HG02623 (cell line): ENCODE measurements around the gene GXYLT2.

ENCODE experiments used
- ATAC-seq: cut with Tn5 transposase; IDR thresholded peaks from one replicate; pipeline ENCODE4 v1.9.1; 2021; ENCODE audit warnings: moderate library complexity; ENCODE audit not compliant: unreplicated experiment

GXYLT2 gene

GRCh38 chr3:72930754-72931153 is 42.9 kb downstream of the GXYLT2 start:
- ATAC-seq, result no peak

- no peak for ATAC-seq
These were observed 44.6 kb downstream of the GXYLT2 start for GRCh38 chr3:72932416-72932815.

- no peak for ATAC-seq
These were observed 50.8 kb downstream of the GXYLT2 start for GRCh38 chr3:72938471-72939265.

DNA sequence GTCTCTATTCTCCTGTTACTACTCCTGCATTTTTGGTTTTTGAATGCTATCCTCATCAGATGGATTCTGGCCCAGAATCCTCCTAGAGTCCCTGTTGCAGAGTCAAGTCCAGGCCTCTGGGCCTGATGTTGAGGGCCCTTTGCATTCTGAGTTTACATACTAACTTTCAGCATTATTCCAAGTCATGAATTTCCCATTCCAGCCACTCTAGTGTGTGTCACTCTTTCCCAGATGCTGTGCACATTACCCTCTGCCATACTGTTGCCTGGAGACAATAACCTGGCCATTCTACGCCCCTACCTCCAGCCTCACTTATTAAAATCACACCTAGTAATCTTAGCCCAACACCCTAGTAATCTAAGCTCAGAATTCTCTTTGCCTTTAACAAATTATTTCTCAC is 53.4 kb downstream of the GXYLT2 start:
- no peak for ATAC-seq

DNA sequence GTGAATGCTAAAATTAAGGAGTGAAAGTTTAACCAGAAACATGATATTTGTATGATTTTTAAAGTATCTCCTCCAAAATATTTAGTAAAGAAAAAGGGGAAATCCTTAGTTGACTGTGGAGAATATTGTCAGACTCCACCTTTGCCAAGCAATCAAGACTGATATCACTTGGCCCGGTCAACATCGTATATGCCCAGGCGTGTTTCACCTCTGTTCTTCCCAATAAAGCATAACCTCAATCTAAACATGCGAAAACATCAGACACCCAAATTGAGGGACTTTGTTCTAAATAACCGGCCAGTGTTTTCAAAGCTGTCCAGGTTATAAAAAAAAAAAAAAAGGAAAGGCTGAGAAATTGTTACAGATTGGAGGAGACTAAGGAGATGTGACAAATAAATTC is 54.6 kb downstream of the GXYLT2 start:
- ATAC-seq, result no peak

- ATAC-seq, result no peak
These were observed 56.9 kb downstream of the GXYLT2 start for GRCh38 chr3:72944696-72945095.

GRCh38 chr3:72947715-72948490 is 60.1 kb downstream of the GXYLT2 start:
- no peak for ATAC-seq

DNA sequence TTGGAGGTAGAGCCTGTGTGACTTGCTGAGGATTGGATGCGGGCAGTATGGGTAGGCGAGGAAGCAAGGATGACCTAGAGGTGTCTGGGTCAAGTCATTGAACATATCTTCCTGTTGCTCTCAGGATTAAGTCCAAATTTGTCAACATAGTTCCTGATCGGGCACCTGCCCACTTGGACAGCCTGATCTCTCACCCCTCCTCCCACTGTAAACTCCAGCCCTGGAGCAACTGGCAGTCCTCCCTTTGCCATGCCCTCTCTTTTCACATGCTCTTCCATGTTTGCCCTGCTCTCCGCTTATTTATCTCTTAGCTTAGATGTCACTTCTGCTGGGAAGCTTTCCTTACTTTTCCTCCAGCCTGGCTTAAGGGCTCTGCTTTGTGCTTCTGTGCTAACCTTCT is 61.2 kb downstream of the GXYLT2 start:
- ATAC-seq, result no peak

DNA sequence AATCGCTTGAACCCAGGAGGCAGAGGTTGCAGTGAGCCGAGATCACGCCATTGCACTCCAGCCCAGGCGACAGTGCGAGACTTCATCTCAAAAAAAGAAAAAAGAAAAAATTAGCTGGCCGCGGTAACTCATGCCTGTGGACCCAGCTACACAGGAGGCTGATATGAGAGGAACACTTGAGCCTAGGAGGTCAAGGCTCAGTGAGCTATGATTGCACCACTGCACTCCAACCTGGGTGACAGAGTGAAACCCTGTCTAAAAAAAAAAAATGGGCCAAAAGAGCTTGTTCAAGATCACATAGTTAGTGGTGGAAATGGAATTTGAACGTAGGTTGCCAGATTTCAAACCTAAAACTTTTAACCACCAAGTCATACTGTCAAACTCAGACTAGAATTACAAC is 62.5 kb downstream of the GXYLT2 start:
- no peak for ATAC-seq

- no peak for ATAC-seq
These were observed 63.0 kb downstream of the GXYLT2 start for GRCh38 chr3:72950801-72951200.

DNA sequence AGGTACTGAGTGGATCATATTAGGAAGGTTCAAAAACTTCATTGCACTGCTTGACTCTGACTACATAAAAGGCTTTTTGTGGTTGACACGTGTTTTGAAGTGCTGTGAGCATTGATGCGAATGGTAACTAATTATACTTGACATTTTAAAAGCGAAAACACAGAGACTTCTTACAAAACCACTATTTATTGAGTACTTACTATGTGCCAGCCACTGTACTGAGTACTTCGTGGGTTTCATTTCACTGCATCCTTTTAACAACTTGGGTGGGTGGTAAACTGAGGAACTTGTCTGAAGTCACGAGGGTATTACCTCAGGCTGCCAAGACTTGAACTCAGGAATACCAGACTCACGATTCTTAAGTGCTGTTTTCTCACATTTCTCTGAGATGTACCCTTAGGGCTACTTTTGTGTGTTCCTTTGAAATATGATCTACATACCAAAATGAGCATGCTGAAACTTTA is 63.4 kb downstream of the GXYLT2 start:
- no peak for ATAC-seq

DNA sequence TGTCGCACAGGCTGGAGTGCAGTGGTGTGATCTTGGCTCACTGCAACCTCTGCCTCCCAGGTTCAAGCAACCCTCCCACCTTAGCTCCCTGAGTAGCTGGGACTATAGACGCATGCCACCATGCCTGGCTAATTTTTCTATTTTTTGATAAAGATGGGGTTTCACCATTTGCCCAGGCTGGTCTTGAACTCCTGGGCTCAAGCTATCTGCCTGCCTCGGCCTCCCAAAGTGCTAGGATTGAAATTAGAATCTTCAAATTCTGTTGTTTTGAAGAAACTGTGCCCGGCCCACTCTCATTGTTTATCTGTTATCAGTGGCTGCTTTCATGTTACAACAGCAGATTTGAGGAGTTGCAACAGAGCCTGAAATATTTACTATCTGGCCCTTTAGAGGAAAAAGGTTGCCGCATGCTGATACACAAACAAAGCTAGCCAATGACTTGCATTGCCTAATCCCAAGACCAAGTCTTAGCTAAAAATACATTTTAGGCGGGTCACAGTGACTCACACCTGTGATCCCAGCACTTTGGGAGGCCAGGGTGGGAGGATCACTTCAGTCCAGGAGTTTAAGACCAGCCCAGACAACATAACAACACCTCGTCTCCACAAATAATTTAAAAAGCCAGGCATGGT is 65.6 kb downstream of the GXYLT2 start:
- no peak for ATAC-seq

- no peak for ATAC-seq
These were observed 69.5 kb downstream of the GXYLT2 start for GRCh38 chr3:72957297-72957696.

DNA sequence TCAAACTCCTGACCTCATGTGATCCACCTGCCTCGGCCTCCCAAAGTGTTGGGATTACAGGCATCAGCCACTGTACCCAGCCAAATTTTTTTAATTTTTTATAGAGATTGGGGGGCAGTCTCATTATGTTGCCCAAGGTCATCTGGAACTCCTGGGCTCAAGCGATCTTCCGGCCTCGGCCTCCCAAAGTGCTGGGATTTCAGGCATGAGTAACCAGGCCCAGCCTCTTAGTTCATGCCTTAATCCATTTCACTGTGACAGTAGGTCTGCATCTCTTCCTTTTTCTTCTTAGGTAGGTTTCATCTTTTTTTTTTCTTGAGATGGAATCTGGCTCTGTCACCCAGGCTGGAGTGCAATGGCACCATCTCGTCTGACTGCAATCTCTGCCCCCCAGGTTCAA is 71.5 kb downstream of the GXYLT2 start:
- no peak for ATAC-seq

DNA sequence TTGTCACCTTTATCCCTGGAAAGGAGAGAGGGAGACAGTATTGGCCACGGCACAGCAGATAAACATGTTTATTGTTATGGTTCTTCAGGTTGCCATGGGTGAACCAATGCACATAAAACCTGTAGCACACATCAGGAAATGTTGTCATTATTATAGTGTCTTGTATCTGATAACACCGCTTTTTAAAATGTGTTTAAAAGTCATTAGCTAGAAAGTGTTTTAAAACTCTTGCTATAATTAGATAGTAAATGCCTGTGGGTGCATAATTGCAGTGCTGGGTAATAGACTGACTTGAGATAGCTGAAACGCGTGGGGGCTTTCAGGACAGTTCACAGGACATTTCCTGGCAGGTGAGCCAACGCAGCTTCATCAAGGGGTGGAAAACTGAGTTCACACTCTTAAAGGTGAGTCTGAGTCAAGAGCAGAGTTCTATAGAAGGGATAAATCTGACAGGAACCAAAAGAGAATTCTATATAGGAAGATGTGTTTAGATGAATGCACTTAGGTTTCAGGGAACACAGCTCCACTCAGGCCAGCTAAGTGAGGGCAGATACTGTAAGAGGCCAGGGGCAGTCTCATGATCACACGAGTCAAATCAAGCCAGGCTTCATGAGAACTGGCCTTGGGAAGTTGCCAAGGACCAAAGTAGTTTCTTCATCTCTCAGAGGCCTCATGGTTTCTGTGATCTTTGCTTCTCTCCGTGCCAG is 73.1 kb downstream of the GXYLT2 start:
- ATAC-seq, result no peak

- no peak for ATAC-seq
These were observed 73.9 kb downstream of the GXYLT2 start for GRCh38 chr3:72961752-72962151.

DNA sequence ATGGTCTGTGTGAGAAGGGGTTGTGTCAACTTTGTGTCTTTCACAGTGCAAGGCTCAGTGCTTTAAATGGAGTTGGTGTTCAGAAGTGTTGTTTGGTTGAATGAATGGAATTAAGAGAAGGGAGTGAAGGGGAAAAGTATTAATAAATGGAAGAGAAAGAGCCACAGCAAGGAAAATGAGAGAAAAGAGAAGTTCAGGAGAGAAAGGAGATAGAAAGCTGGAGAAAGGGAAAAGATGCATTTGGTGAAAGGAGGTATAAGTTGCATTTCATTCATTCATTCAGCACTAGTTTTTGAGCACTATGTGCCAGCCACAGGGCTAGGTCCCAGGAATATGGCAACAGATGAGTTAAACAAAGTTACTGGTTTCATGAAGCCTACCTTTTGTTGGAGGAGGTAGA is 74.5 kb downstream of the GXYLT2 start:
- no peak for ATAC-seq

DNA sequence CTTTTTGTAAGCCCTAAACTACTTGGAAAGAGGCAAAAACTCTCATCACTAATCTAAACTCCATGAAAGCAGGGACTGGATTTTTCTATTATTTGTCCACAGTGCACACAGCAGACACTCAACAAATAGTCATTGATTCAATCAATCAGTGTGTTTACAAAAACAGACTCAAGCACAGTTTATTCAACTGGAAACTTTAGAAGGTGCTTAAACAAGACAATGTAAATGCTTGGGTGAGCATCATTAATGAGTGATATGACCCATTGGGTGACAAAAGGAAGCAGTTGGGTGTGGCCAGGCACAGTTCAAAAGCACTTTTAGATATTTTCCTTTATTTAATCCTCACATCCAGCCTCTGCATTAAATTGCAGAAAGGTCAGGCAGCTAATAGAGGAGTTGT is 76.8 kb downstream of the GXYLT2 start:
- ATAC-seq, result no peak

- ATAC-seq, result no peak
These were observed 80.4 kb downstream of the GXYLT2 start for GRCh38 chr3:72968266-72968664.

GRCh38 chr3:72969766-72970165 is 81.9 kb downstream of the GXYLT2 start:
- no peak for ATAC-seq

DNA sequence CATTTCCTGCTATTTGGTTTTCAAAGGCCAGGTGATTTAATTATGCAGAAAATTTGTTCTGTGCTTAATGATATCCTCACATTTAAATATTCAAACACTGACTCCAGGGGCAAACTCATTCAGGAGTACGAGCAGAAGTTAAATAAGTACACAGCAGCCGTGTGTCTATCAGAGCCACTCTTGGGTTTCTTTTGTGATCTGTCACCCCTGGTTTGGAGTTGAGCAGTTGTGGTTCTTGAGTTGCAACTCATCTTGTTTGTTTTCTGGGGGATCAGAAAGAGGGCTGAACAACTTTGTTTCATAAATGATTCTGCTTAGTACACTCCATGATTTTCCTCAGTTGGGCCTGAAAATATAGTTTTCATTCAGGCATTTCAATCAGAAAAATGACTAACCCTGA is 83.1 kb downstream of the GXYLT2 start:
- ATAC-seq, result no peak
